GM23338 (cell line): ENCODE measurements around the gene PCDHB6.
A peak's percentile ranks its signal among the peaks of the same experiment; 100 is the strongest.

Source experiments
- CREB1 ChIP-seq: fragments of 250-450 bp; sonication (Bioruptor Pico); IDR thresholded peaks from 2 replicates; pipeline ENCODE4 v1.5.0; 2020; ENCODE audit warnings: low read depth, mild to moderate bottlenecking, moderate library complexity
- EZH2 ChIP-seq: fragments of 200-600 bp; sonication (generic); IDR thresholded peaks from one replicate; pipeline ENCODE4 v1.8.0; 2017; ENCODE audit warnings: antibody characterized with exemption, mild to moderate bottlenecking, low read depth; ENCODE audit not compliant: unreplicated experiment
- EZH2phosphoT487 ChIP-seq: fragments of 200-600 bp; sonication (generic); IDR thresholded peaks from one replicate; pipeline ENCODE4 v1.8.1; 2018; ENCODE audit warnings: antibody characterized with exemption; ENCODE audit not compliant: unreplicated experiment
- JUNB ChIP-seq: IDR thresholded peaks from one replicate; pipeline ENCODE4 v1.6.1; 2016; ENCODE audit warnings: antibody characterized with exemption; ENCODE audit not compliant: unreplicated experiment
- NANOG ChIP-seq: IDR thresholded peaks from 2 replicates; pipeline ENCODE4 v1.6.1; 2016; ENCODE audit warnings: antibody characterized with exemption, borderline replicate concordance
- POLR2AphosphoS5 ChIP-seq: IDR thresholded peaks from 2 replicates; pipeline ENCODE4 v1.6.1; 2016; ENCODE audit warnings: antibody characterized with exemption, low read depth
- ZNF331 ChIP-seq: fragments of 250-450 bp; sonication (Bioruptor Pico); IDR thresholded peaks from 2 replicates; pipeline ENCODE4 v1.5.0; 2020; ENCODE audit warnings: low read depth, mild to moderate bottlenecking, moderate library complexity
- TF ChIP-seq, protein P1 (sequence below), 2 experiments: fragments of 200-600 bp in 1 of 2; sonication (generic) in 1 of 2; conservative IDR thresholded peaks; 2 replicates each; pipeline versions ENCODE4 v1.5.1 to v1.6.1; 2016 to 2017; ENCODE audit warnings: antibody characterized with exemption in 2 of 2, low read depth in 2 of 2, mild to moderate bottlenecking in 2 of 2, moderate library complexity in 1 of 2
- TF ChIP-seq, protein P2 (sequence below): IDR thresholded peaks from one replicate; pipeline ENCODE4 v1.6.1; 2018; ENCODE audit warnings: antibody characterized with exemption; ENCODE audit not compliant: unreplicated experiment
- TF ChIP-seq, protein P3 (sequence below): IDR thresholded peaks from 2 replicates; pipeline ENCODE4 v1.6.1; 2016; ENCODE audit warnings: antibody characterized with exemption

DNA sequence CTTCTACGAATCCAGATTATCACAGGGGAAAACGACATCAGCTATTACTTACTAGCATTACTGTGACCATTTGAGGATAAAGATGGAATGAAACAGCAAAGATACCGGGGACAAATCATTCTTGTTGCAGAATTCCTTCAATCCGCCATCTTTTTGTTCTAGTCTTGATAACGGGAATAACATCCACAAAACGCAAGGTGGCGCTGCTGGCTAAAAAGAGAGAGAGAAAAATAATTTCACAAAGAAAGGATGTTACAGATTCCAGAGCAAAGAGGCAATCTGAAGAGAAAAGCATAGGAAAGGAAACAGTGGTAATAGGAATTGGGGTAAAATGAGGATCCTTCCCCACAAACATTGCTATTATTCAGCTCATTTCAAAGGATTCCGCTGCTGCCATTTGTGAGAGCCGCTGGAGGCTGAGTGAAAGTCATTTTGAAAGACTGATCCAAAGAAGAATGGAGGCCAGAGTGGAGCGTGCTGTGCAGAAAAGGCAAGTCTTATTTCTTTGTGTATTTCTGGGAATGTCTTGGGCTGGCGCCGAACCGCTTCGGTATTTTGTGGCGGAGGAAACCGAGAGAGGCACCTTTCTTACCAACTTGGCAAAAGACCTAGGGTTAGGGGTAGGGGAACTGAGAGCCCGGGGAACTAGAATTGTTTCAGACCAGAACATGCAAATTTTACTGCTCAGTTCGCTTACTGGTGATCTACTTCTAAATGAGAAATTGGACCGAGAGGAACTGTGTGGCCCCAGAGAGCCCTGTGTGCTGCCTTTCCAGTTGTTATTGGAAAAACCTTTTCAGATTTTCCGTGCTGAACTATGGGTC, 22.7 kb downstream of the PCDHB6 start, which contains the start of gene PCDHB7:
- TF ChIP-seq, protein P1, sequence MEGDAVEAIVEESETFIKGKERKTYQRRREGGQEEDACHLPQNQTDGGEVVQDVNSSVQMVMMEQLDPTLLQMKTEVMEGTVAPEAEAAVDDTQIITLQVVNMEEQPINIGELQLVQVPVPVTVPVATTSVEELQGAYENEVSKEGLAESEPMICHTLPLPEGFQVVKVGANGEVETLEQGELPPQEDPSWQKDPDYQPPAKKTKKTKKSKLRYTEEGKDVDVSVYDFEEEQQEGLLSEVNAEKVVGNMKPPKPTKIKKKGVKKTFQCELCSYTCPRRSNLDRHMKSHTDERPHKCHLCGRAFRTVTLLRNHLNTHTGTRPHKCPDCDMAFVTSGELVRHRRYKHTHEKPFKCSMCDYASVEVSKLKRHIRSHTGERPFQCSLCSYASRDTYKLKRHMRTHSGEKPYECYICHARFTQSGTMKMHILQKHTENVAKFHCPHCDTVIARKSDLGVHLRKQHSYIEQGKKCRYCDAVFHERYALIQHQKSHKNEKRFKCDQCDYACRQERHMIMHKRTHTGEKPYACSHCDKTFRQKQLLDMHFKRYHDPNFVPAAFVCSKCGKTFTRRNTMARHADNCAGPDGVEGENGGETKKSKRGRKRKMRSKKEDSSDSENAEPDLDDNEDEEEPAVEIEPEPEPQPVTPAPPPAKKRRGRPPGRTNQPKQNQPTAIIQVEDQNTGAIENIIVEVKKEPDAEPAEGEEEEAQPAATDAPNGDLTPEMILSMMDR (conservative IDR thresholded peaks at IDR 0.05; ENCODE audit: low read depth in 2 of 2): peak; percentile 77 to 98
- TF ChIP-seq EZH2 (no peak), POLR2AphosphoS5 (no peak), EZH2phosphoT487 (no peak), NANOG (no peak), ZNF331 (CRISPR knock-in tag) (no peak), JUNB (no peak), CREB1 (CRISPR knock-in tag) (no peak)
- TF ChIP-seq, protein P2, sequence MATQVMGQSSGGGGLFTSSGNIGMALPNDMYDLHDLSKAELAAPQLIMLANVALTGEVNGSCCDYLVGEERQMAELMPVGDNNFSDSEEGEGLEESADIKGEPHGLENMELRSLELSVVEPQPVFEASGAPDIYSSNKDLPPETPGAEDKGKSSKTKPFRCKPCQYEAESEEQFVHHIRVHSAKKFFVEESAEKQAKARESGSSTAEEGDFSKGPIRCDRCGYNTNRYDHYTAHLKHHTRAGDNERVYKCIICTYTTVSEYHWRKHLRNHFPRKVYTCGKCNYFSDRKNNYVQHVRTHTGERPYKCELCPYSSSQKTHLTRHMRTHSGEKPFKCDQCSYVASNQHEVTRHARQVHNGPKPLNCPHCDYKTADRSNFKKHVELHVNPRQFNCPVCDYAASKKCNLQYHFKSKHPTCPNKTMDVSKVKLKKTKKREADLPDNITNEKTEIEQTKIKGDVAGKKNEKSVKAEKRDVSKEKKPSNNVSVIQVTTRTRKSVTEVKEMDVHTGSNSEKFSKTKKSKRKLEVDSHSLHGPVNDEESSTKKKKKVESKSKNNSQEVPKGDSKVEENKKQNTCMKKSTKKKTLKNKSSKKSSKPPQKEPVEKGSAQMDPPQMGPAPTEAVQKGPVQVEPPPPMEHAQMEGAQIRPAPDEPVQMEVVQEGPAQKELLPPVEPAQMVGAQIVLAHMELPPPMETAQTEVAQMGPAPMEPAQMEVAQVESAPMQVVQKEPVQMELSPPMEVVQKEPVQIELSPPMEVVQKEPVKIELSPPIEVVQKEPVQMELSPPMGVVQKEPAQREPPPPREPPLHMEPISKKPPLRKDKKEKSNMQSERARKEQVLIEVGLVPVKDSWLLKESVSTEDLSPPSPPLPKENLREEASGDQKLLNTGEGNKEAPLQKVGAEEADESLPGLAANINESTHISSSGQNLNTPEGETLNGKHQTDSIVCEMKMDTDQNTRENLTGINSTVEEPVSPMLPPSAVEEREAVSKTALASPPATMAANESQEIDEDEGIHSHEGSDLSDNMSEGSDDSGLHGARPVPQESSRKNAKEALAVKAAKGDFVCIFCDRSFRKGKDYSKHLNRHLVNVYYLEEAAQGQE: no peak
- TF ChIP-seq, protein P3, sequence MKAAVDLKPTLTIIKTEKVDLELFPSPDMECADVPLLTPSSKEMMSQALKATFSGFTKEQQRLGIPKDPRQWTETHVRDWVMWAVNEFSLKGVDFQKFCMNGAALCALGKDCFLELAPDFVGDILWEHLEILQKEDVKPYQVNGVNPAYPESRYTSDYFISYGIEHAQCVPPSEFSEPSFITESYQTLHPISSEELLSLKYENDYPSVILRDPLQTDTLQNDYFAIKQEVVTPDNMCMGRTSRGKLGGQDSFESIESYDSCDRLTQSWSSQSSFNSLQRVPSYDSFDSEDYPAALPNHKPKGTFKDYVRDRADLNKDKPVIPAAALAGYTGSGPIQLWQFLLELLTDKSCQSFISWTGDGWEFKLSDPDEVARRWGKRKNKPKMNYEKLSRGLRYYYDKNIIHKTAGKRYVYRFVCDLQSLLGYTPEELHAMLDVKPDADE: no peak
